ENCODE data around the gene SLC46A3. TPM values are rescaled to one million over a fixed set of nuclear protein-coding genes. Genes with fewer than 3 reads are reported as not detected.

SLC46A3 gene
- total and polyA plus RNA-seq, 10 of the 15 experiments (the other 5 are each of a cell fraction or from before 2014, with no cell fraction given): 2.9 to 15.6 (median 9.4) TPM

- TF ChIP-seq E2F4 (IDR thresholded peaks at IDR 0.05; ENCODE audit: low read depth, low read length): no peak
- no peak for TF ChIP-seq LARP7 (IDR thresholded peaks at IDR 0.05)
- TF ChIP-seq BHLHE40 (IDR thresholded peaks at IDR 0.05; ENCODE audit: borderline replicate concordance in 1 of 2, low read depth in 2 of 2, low read length in 1 of 2): no peak
These were observed 36.7 kb upstream of the SLC46A3 start (continued) for GRCh38 chr13:28755546-28755870.

DNA sequence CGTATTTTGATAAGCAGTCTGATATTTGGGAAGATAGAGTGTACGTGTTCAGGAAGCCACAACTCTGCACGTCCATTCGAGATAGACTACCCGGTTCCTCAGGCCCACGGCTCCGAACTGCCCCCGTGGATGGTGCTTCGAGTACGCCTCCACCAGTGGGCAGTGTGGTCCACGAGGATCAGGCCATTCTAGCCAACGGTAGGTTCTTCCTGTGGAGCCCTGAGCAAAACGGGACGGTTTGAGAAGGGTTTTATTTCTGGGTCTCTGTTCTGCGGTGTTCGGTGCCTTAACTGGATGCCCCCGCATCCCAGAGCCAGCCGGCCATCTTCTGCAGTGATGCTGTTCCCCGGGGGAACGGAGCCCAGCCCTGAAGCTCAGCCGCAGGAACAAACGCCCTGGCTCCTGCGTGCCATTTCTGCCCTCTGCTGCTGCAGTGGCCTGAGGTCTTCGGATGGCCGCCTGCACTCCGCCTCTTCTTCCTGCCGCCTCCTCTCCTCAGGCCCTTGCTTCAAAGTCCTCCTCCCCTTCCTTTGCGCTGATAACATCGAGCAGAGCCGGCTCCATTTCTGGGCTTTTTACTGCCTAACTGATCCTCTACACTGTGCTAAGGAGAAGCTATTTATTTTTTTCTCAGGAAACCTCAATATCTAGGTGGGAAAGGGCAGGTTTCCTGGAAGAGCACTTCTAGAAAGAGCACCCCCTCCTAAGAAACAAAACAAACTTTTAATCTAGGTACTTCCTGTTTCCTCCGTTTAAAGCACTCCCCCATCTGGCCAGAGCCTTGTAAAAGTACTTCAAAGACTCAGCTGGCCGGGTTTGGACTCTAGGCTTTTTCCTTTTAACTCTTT lies 36.2 kb upstream of the SLC46A3 start:
- 72% methylated on average over 32 of the region's 32 CpGs for WGBS (ENCODE audit: insufficient coverage, insufficient replicate concordance, low lambda C conversion rate, missing lambda C conversion rate)
- Histone ChIP-seq H3K4me3 (peak overlapping the region; percentile 13; the same call in 1 of the 2 replicates), H3K36me3 (ENCODE audit: control insufficient read depth in 2 of 2, insufficient read depth in 2 of 2, low read length in 1 of 2) (no peaks in the 10 kb centered on the region), H3K4me2 (ENCODE audit: control insufficient read depth, insufficient read depth) (peak overlapping the region; percentile 52; the same call in 1 of the 2 replicates), H4K20me1 (ENCODE audit: control insufficient read depth, insufficient read depth) (no peaks in the 10 kb centered on the region), H2AFZ (ENCODE audit: control insufficient read depth, low read depth, low read length) (peak overlapping the region; percentile 86), H3K9ac (ENCODE audit: control insufficient read depth, insufficient read depth, low read length) (no peak overlapping the region), H3K27me3 (replicated peaks in 1 of 2; ENCODE audit: control insufficient read depth in 2 of 2, insufficient read depth in 2 of 2, low read length in 1 of 2) (no peaks in the 10 kb centered on the region), H3K4me1 (ENCODE audit: control insufficient read depth, insufficient read depth, low read length) (no peaks in the 10 kb centered on the region), H3K27ac (ENCODE audit: control insufficient read depth, insufficient read depth) (peak overlapping the region; percentile 7; the same call in 1 of the 2 replicates), H3K9me3 (replicated peaks; ENCODE audit: control insufficient read depth, insufficient read depth, low read length) (peaks cover 2% of the 10 kb centered on the region; the same call in 2 of the 3 replicates), H3K79me2 (ENCODE audit: control insufficient read depth, insufficient read depth, low read length) (no peaks in the 10 kb centered on the region)
- no peak for DNase-seq (ENCODE audit: low read depth, low spot score)
- ChIA-PET RAD21 (ENCODE audit: unreplicated experiment) (interaction anchor here (0.7 kb wide), 1 partner anchor 13 kb away, joined by 3 read pairs; no protein-coding TSS in a partner anchor), CTCF (interaction anchor here (0.7 to 1.8 kb wide), 5 partner anchors 40 to 716 kb away, joined by 3 to 5 read pairs (median 3); no protein-coding TSS in a partner anchor), POLR2A (no interaction called here), SMC1A (ENCODE audit: uncharacterized antibody, unreplicated experiment) (no interaction called here)
- peak; percentile 86 for ATAC-seq
- in situ Hi-C loops (cut with MboI): no loop called here
- BruUV-seq (replicated peaks): no TSS peak
- TF ChIP-seq, protein P1, sequence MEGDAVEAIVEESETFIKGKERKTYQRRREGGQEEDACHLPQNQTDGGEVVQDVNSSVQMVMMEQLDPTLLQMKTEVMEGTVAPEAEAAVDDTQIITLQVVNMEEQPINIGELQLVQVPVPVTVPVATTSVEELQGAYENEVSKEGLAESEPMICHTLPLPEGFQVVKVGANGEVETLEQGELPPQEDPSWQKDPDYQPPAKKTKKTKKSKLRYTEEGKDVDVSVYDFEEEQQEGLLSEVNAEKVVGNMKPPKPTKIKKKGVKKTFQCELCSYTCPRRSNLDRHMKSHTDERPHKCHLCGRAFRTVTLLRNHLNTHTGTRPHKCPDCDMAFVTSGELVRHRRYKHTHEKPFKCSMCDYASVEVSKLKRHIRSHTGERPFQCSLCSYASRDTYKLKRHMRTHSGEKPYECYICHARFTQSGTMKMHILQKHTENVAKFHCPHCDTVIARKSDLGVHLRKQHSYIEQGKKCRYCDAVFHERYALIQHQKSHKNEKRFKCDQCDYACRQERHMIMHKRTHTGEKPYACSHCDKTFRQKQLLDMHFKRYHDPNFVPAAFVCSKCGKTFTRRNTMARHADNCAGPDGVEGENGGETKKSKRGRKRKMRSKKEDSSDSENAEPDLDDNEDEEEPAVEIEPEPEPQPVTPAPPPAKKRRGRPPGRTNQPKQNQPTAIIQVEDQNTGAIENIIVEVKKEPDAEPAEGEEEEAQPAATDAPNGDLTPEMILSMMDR (IDR thresholded peaks at IDR 0.05 in 2 of 3, conservative IDR thresholded peaks at IDR 0.05 in 1 of 3; ENCODE audit: control insufficient read depth in 2 of 3, extremely low read depth in 1 of 3, insufficient read depth in 1 of 3, low read depth in 3 of 3, low read length in 3 of 3): peak; percentile 7 to 33 (median 25); a peak in 2 of 6 replicates
- no peak for TF ChIP-seq NFYA (IDR thresholded peaks at IDR 0.05; ENCODE audit: borderline replicate concordance, low read depth, low read length)
- peak; percentile 52 for FAIRE-seq
- intact Hi-C loops (cut with micrococcal nuclease; ENCODE audit: unreplicated experiment): no loop called here

Data from GM12878 (cell line).